HG03159 (cell line): ENCODE measurements around the gene ORC4.

ENCODE experiments used
- ATAC-seq: cut with Tn5 transposase; IDR thresholded peaks from one replicate; pipeline ENCODE4 v1.9.1; 2021; ENCODE audit warnings: mild to moderate bottlenecking, moderate library complexity; ENCODE audit not compliant: unreplicated experiment

The ORC4 gene

DNA sequence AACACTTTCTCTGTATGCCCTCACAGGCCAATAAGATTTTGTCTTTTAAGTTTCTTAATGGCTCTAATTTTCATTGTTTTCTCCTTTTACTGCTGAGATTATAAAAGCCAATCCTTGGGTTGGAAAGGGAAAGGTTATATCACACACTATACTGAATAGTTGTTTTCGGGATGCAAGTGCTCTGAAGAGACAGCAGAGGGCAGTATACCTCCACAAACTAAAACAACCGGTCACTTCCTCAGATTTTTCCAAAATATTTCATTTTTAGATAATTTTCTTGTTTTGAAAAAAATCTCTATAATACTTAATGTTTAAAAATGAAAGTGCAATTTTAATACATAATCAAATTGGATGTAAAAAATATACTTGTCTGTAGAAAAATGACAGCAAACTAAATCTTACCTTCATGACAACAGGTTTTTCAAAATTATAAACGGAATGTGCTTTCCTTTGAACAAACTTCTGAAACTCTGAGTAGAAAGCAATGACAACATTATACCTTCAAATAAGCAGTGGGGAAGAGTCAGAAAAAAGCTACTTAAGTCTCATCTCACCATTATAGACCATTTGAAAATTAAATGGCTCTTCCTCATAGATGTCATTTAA, 82.7 kb downstream of the ORC4 start:
- ATAC-seq = peak; percentile 79

- ATAC-seq = no peak
Observed at GRCh38 chr2:147934881-147935620, 85.5 kb downstream of the ORC4 start.

GRCh38 chr2:147933931-147934330, 86.6 kb downstream of the ORC4 start:
- ATAC-seq = no peak

DNA sequence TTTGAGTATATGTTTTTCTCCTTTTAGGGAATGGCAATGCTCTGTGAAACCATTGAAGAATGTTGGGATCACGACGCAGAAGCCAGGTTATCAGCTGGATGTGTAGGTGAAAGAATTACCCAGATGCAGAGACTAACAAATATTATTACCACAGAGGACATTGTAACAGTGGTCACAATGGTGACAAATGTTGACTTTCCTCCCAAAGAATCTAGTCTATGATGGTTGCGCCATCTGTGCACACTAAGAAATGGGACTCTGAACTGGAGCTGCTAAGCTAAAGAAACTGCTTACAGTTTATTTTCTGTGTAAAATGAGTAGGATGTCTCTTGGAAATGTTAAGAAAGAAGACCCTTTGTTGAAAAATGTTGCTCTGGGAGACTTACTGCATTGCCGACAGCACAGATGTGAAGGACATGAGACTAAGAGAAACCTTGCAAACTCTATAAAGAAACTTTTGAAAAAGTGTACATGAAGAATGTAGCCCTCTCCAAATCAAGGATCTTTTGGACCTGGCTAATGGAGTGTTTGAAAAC, 93.4 kb downstream of the ORC4 start:
- no peak for ATAC-seq

DNA sequence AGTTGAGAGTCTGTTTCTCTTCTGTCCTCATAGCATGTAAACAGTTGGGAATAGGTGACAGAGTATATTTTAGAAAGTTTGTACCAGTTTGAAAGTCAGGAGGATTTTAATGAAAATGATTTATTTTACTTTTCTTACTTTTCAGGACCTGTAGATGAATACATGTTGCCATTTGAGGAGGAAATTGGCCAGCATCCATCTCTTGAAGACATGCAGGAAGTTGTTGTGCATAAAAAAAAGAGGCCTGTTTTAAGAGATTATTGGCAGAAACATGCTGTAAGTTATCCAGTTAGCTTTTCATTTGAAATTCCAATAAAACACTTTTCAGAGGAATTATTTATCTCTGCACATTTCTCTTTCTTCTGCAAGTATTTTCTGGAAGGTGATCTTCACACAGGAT, 94.7 kb downstream of the ORC4 start:
- ATAC-seq = no peak

DNA sequence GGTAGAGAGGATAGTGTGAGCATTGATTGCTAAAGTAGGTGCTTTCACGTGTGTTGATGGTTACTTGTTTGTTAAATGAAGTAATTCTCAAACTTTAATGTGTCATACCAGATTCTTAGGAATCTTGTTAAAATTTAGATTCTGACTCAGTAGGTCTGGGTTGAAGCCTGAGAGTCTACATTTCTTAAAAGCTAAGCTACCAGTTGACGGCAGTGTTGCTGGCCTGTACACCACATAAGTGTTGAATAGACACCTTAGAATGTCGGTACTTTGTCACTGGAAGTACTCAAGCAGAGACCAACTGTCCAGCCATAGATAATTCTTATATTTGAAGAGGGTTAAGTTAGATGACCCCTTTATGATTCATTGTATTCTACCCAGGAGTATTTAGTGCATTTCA, 95.9 kb downstream of the ORC4 start:
- ATAC-seq = no peak

- no peak for ATAC-seq
Observed at GRCh38 chr2:147923846-147924245, 96.7 kb downstream of the ORC4 start.

DNA sequence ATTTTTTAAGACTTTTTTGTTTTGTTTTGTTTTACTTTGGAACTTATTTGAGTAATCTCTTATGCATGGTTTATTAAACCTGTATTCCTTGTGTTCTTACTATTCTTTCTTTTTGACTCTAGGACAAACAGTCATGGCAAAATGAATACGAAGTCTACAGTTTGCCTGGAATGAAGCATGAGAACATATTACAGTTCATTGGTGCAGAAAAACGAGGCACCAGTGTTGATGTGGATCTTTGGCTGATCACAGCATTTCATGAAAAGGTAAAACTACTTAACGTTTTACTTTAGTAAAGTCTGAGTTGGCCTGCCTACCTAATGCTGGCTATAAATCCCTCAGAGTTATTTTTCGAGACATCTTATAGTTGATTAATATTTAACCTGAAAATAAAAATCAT, 103.4 kb downstream of the ORC4 start:
- no peak for ATAC-seq

DNA sequence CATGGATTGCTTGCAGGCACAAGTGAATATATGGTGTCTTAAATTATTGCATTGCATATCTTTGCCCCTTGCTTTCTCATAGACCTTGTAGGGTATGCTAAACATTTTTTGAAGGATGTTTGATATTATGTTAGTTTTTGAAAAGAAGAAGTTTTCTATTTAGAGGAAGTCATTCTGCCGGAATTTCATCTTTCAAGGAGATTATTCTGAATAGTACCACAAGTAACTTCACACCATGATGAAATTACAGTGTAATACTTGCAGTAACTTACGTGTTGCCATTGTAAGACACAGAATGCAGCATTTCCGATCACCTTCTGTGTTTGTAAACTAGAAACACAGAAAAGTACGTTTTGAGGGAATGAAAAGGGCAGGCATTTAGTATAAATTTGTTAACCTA, 103.8 kb downstream of the ORC4 start:
- no peak for ATAC-seq

DNA sequence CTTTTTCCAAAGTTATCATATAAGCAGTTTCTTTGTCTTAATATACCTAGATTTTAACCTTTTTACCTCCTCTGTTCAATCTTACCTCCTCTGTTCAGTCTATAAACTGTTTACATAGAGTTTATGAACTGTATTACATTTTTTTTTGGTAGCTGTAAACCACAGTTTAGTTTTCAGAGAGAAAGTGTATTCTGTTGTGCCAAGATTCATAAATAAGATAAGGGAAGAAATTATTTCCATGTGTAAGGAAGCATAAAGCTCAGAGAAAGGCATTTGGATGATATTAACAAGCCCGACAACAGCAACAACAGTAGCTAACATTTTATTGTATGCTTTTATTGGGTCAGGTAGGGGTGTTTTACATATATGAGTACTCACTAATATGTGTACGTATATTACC, 104.5 kb downstream of the ORC4 start:
- ATAC-seq = no peak

- ATAC-seq = no peak
Observed at GRCh38 chr2:147913701-147914480, 106.6 kb downstream of the ORC4 start.

DNA sequence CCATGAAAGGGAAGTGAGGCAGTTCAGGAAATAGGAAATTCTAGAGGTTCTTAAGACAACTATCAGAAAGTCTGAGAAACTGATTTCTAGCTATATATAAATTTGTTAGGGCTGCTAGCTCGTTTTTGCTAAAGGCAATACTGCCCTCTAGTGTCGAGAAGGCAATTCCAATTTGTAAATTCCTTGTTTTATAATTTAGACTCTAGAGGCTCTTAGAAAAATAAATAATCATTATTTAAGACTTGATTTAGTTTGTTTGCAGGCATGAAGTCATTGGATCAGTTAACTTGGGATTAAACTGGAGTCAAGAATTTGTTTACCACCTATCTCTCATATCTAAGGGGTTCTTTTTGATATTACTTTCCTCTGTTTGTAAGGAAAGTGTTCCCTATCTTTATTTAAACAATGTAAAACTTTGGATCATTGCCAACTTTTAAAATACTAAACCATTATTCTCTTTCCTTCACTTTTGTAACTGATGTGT, 109.5 kb downstream of the ORC4 start:
- ATAC-seq = peak; percentile 62

DNA sequence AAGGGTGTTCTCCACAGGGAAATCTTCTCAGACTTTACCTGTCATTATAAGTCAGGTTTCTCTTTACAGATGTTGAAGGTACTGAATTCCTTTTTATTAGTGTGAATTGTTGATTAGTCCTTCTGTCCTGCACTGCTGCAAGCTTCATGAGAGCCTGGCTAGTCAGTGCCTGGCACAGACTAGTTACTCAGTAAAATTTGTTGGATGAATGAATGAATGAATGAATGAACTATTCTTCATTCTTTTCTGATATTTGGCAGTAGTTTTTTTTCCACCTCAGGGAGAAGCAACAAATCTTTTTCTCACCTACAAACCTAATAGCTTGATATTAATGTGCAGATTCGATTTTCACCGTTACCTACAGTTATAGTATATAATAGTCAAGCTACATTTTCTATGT, 111.4 kb downstream of the ORC4 start:
- no peak for ATAC-seq

GRCh38 chr2:147904051-147904450, 116.5 kb downstream of the ORC4 start:
- no peak for ATAC-seq

DNA sequence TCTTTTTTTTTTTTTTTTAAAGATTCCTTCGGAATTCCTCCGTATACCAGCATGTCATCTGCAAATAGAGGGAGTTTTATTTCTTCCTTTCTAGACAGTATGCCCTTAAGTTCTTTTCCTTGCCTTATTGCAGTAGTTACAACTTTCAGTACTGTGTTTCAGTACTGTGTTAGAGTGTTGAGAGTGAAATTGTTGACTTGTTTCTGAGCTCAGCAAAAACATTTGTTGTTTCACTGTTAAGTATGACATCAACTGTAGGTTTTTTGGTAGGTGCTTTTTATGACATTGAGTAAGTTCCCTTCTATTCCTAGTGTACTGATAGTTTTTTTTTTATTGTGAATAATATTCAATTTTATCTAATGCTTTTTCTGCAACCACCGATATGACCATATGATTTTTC, 131.9 kb downstream of the ORC4 start:
- ATAC-seq = peak; percentile 64

- no peak for ATAC-seq
Observed at GRCh38 chr2:147886136-147886535, 134.4 kb downstream of the ORC4 start.

DNA sequence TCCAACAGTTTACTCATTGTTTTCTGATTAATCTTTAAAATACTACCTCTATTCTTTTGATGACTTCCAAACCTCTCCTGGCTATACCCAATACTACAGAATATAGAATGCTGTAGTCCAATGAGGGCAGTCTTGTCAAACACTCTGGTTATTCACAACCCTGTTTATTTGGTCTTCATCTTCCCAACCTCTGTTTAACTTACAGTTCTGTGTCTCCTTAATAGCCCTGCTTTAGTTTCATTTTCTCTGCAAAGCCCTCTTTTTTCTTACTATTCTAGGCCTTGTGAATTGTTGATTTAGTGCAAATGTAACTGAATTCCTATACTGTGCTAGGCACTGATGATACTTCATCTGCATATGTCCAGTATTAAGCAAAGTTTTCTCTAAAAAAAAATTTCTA, 135.7 kb downstream of the ORC4 start:
- no peak for ATAC-seq

- ATAC-seq = no peak
Observed at GRCh38 chr2:147882631-147883030, 137.9 kb downstream of the ORC4 start.
